HepG2 (cell line): ENCODE measurements around the gene DPM1. TPM values are rescaled to one million over a fixed set of nuclear protein-coding genes. Genes with fewer than 3 reads are reported as not detected.

ENCODE experiments used
- BRD4 ChIP-seq: sonication (generic); formaldehyde crosslinking; IDR thresholded peaks from 2 replicates; pipeline ENCODE4 v1.4.0; 2020; ENCODE audit warnings: missing genetic modification reagents
- ISX ChIP-seq: sonication (generic); formaldehyde crosslinking; conservative IDR thresholded peaks from 2 replicates; pipeline ENCODE4 v1.5.0; 2020; ENCODE audit warnings: missing genetic modification reagents
- NBN ChIP-seq: fragments of 450-650 bp; conservative IDR thresholded peaks from 2 replicates; pipeline ENCODE4 v1.6.1; 2017
- PTBP1 ChIP-seq: fragments of 200-400 bp; formaldehyde crosslinking; IDR thresholded peaks from 2 replicates; pipeline ENCODE4 v1.6.1; 2018; ENCODE audit warnings: low read length, low read depth; ENCODE audit not compliant: poor library complexity, severe bottlenecking
- THAP7 ChIP-seq: sonication (generic); formaldehyde crosslinking; IDR thresholded peaks from 2 replicates; pipeline ENCODE4 v1.8.1; 2023; ENCODE audit warnings: mild to moderate bottlenecking, missing genetic modification reagents
- TRIM22 ChIP-seq: fragments of 450-650 bp; IDR thresholded peaks from 2 replicates; pipeline ENCODE4 v1.6.1; 2017
- ZBTB44 ChIP-seq: sonication (generic); formaldehyde crosslinking; IDR thresholded peaks from 2 replicates; pipeline ENCODE4 v1.4.0; 2020; ENCODE audit warnings: missing genetic modification reagents
- ZC3H4 ChIP-seq: sonication (generic); formaldehyde crosslinking; IDR thresholded peaks from 2 replicates; pipeline ENCODE4 v1.4.0; 2020; ENCODE audit warnings: missing genetic modification reagents, borderline replicate concordance
- ZMYM4 ChIP-seq: sonication (generic); formaldehyde crosslinking; IDR thresholded peaks from 2 replicates; pipeline ENCODE4 v1.8.1; 2023; ENCODE audit warnings: mild to moderate bottlenecking, missing genetic modification reagents
- ZNF556 ChIP-seq: sonication (generic); formaldehyde crosslinking; IDR thresholded peaks from 2 replicates; pipeline ENCODE4 v1.4.0; 2020; ENCODE audit warnings: mild to moderate bottlenecking, missing genetic modification reagents, borderline replicate concordance
- ZNF558 ChIP-seq: sonication (generic); formaldehyde crosslinking; IDR thresholded peaks from 2 replicates; pipeline ENCODE4 v1.9.0; 2022; ENCODE audit warnings: mild to moderate bottlenecking, missing genetic modification reagents, borderline replicate concordance
- ZNF672 ChIP-seq: sonication (generic); formaldehyde crosslinking; IDR thresholded peaks from 2 replicates; pipeline ENCODE4 v1.8.1; 2022; ENCODE audit warnings: missing genetic modification reagents
- polyA plus RNA-seq, 8 experiments: library from polyadenylated mRNA; depleted of rRNA in 3 of 8; stranded (reverse) in 7 of 8; unstranded in 1 of 8; fragments of >200 nt; fragmentation: Illumina TruSeq in 4 of 8; extraction: Trizol in 4 of 8; gene quantifications; 2 replicates each; pipeline versions ENCODE4 v1.2.1 to v1.2.3, GENCODE V29; 2011 to 2016; ENCODE audit warnings: low read depth in 4 of 8, missing spikeins in 1 of 8, mixed read lengths in 1 of 8; ENCODE audit not compliant: insufficient read depth in 1 of 8
- total RNA-seq, 5 experiments: library from RNA; depleted of rRNA; stranded (reverse); fragments of >200 nt; fragmentation: Illumina TruSeq; extraction: Trizol; gene quantifications; 2 replicates each; pipeline ENCODE4 v1.2.3, GENCODE V29; 2016; ENCODE audit warnings: low read depth in 1 of 5
- TF ChIP-seq, protein P1 (sequence below), 2 experiments: fragments of 450-650 bp in 1 of 2; sonication (generic) in 1 of 2; formaldehyde crosslinking in 1 of 2; IDR thresholded peaks; 2 replicates each; pipeline versions ENCODE4 v1.6.1 to v1.8.0; 2016 to 2022; ENCODE audit warnings: antibody characterized with exemption in 1 of 2, mild to moderate bottlenecking in 1 of 2, missing genetic modification reagents in 1 of 2
- TF ChIP-seq, protein P2 (sequence below): sonication (generic); formaldehyde crosslinking; IDR thresholded peaks from 2 replicates; pipeline ENCODE4 v1.4.0; 2020; ENCODE audit warnings: missing genetic modification reagents

Gene DPM1
- total and polyA plus RNA-seq, 2 of the 13 experiments (the other 11 are each of a cell fraction or from before 2014, with no cell fraction given): 83.2 to 161 TPM

DNA sequence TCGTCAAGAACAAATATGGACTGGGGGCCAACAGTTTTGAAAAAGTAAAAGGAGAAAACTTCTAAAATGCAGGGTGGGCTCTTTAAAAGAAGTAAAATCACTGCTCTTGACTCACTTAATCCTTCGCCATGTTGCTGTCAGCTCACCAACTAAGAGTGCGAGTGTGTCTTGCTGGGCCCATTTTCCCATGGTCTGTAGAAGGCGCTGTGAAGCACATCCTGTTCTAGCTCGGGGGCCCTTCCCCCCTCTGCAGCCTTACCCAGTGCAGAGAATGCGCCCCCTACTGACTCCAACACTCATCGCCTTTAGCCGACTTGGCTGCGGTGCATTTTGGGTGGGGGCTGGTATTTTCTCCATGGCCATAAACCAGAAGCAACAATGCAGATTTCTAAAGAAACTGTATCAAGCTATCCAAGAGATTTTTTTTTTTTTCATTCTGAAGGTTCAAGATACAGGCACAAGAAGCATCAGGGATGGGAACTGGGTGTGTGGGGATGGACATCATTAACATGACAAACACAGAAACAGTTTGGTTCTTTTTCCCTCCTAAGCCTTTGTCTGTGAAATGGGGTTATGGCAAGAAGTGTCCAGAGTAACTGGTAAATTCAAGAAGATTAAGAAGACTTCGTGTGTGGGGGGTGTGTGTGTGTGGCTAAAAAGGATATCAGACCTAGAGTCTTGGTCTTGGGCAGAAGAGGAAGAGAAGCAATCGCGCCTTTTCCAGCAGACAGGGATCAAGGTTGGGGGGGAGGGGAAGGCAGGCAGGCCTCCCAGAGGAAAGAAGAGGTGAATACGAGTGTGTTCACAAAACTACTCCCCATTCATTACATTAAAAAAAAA, 28.8 kb downstream of the DPM1 start (continued):
- TF ChIP-seq PTBP1 (peak; percentile 45), TRIM22 (no peak), ISX (no peak), ZBTB44 (CRISPR knock-in tag) (peak; percentile 66; the same call in 1 of the 2 replicates), ZNF558 (CRISPR knock-in tag) (0 out of 2 replicates have a peak, but pooled peaks have one; percentile 82), ZNF672 (CRISPR knock-in tag) (no peak), ZC3H4 (CRISPR knock-in tag) (no peak), THAP7 (CRISPR knock-in tag) (peak; percentile 86; the same call in 1 of the 2 replicates), NBN (no peak), BRD4 (CRISPR knock-in tag) (peak; percentile 85), ZMYM4 (CRISPR knock-in tag) (peak; percentile 100), ZNF556 (CRISPR knock-in tag) (peak; percentile 99)
- TF ChIP-seq, protein P1, sequence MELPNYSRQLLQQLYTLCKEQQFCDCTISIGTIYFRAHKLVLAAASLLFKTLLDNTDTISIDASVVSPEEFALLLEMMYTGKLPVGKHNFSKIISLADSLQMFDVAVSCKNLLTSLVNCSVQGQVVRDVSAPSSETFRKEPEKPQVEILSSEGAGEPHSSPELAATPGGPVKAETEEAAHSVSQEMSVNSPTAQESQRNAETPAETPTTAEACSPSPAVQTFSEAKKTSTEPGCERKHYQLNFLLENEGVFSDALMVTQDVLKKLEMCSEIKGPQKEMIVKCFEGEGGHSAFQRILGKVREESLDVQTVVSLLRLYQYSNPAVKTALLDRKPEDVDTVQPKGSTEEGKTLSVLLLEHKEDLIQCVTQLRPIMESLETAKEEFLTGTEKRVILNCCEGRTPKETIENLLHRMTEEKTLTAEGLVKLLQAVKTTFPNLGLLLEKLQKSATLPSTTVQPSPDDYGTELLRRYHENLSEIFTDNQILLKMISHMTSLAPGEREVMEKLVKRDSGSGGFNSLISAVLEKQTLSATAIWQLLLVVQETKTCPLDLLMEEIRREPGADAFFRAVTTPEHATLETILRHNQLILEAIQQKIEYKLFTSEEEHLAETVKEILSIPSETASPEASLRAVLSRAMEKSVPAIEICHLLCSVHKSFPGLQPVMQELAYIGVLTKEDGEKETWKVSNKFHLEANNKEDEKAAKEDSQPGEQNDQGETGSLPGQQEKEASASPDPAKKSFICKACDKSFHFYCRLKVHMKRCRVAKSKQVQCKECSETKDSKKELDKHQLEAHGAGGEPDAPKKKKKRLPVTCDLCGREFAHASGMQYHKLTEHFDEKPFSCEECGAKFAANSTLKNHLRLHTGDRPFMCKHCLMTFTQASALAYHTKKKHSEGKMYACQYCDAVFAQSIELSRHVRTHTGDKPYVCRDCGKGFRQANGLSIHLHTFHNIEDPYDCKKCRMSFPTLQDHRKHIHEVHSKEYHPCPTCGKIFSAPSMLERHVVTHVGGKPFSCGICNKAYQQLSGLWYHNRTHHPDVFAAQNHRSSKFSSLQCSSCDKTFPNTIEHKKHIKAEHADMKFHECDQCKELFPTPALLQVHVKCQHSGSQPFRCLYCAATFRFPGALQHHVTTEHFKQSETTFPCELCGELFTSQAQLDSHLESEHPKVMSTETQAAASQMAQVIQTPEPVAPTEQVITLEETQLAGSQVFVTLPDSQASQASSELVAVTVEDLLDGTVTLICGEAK (IDR thresholded peaks at IDR 0.05): no peak
- TF ChIP-seq, protein P1 (CRISPR knock-in tag; IDR thresholded peaks at IDR 0.05): peak; percentile 50; the same call in 1 of the 2 replicates
- TF ChIP-seq, protein P2, sequence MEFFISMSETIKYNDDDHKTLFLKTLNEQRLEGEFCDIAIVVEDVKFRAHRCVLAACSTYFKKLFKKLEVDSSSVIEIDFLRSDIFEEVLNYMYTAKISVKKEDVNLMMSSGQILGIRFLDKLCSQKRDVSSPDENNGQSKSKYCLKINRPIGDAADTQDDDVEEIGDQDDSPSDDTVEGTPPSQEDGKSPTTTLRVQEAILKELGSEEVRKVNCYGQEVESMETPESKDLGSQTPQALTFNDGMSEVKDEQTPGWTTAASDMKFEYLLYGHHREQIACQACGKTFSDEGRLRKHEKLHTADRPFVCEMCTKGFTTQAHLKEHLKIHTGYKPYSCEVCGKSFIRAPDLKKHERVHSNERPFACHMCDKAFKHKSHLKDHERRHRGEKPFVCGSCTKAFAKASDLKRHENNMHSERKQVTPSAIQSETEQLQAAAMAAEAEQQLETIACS (CRISPR knock-in tag): no peak
